ENCODE data around the gene TRAK2. TPM values are rescaled to one million over a fixed set of nuclear protein-coding genes. Genes with fewer than 3 reads are reported as not detected.

TRAK2 gene
- total and polyA plus RNA-seq, 8 donors = 46.3 to 54.7 (median 50.4) TPM

- DNase-seq (no peak), ATAC-seq (no peak)
- H3K27ac ChIP-seq = no peak overlapping the region
- no peak overlapping the region for H3K4me3 ChIP-seq
- TF ChIP-seq, protein P1, sequence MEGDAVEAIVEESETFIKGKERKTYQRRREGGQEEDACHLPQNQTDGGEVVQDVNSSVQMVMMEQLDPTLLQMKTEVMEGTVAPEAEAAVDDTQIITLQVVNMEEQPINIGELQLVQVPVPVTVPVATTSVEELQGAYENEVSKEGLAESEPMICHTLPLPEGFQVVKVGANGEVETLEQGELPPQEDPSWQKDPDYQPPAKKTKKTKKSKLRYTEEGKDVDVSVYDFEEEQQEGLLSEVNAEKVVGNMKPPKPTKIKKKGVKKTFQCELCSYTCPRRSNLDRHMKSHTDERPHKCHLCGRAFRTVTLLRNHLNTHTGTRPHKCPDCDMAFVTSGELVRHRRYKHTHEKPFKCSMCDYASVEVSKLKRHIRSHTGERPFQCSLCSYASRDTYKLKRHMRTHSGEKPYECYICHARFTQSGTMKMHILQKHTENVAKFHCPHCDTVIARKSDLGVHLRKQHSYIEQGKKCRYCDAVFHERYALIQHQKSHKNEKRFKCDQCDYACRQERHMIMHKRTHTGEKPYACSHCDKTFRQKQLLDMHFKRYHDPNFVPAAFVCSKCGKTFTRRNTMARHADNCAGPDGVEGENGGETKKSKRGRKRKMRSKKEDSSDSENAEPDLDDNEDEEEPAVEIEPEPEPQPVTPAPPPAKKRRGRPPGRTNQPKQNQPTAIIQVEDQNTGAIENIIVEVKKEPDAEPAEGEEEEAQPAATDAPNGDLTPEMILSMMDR (IDR thresholded peaks at IDR 0.05) = no peak
- H3K4me1 ChIP-seq = peaks cover 2 to 12% of the 10 kb centered on the region in 2 donors
- H3K9me3 ChIP-seq = no peaks in the 10 kb centered on the region
- H3K27me3 ChIP-seq = no peaks in the 10 kb centered on the region
- intact Hi-C loops (cut with DNase I) = no loop called here
- H3K36me3 ChIP-seq = no peaks in the 10 kb centered on the region
These were observed 25.3 kb downstream of the TRAK2 start for GRCh38 chr2:201425952-201426351.

- H3K27ac ChIP-seq = no peak overlapping the region
These were observed 30.7 kb downstream of the TRAK2 start for GRCh38 chr2:201420442-201421113.

DNA sequence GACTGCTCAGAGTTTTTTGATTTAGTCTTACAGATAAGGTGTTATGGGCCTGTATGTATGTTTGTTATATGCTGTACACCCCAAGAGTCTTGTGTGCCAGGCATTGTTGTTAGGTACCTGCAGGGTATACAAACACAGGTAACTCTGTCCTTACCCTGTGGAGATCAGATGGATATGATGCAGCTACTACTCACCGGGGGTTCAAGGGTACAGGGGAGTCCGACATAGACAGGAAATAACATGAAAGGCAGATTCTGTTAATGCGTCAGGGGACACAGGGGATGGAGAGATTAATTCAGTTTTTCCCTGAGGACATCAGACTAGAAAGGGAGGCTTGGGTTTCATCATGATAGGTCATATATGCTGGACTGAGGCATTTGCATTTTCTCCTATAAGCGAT, 31.3 kb downstream of the TRAK2 start:
- Histone ChIP-seq H3K4me1 (peaks cover under 1 to 14% of the 10 kb centered on the region in 2 donors), H3K4me3 (no peak overlapping the region), H3K9me3 (no peaks in the 10 kb centered on the region), H3K27me3 (no peaks in the 10 kb centered on the region), H3K36me3 (no peaks in the 10 kb centered on the region), H3K27ac (no peak overlapping the region)
- ATAC-seq (no peak), DNase-seq (no peak)
- TF ChIP-seq, protein P1 (IDR thresholded peaks at IDR 0.05) = no peak
- intact Hi-C loops (cut with DNase I) = no loop called here

More at GRCh38 chr2:201420442-201421113, 30.7 kb downstream of the TRAK2 start:
- H3K4me1 ChIP-seq = peaks cover 2 to 17% of the 10 kb centered on the region in 2 donors
- no peak overlapping the region for H3K4me3 ChIP-seq
- H3K9me3 ChIP-seq = no peaks in the 10 kb centered on the region
- ATAC-seq (no peak), DNase-seq (no peak)
- intact Hi-C loops (cut with DNase I) = no loop called here
- TF ChIP-seq, protein P1 (IDR thresholded peaks at IDR 0.05) = no peak
- H3K36me3 ChIP-seq = no peaks in the 10 kb centered on the region
- H3K27me3 ChIP-seq = no peaks in the 10 kb centered on the region

- peaks cover 5 to 11% of the 10 kb centered on the region in 2 donors for H3K4me1 ChIP-seq
- H3K27me3 ChIP-seq = no peaks in the 10 kb centered on the region
- TF ChIP-seq, protein P1 (IDR thresholded peaks at IDR 0.05) = peak in 1 of 2 donors; percentile 18
- H3K9me3 ChIP-seq = no peaks in the 10 kb centered on the region
- no peak overlapping the region for H3K4me3 ChIP-seq
- H3K36me3 ChIP-seq = no peaks in the 10 kb centered on the region
- intact Hi-C loops (cut with DNase I) = no loop called here
- DNase-seq (no peak), ATAC-seq (peak; percentile 71)
- no peak overlapping the region for H3K27ac ChIP-seq
These were observed 32.1 kb downstream of the TRAK2 start for GRCh38 chr2:201419057-201419635.

DNA sequence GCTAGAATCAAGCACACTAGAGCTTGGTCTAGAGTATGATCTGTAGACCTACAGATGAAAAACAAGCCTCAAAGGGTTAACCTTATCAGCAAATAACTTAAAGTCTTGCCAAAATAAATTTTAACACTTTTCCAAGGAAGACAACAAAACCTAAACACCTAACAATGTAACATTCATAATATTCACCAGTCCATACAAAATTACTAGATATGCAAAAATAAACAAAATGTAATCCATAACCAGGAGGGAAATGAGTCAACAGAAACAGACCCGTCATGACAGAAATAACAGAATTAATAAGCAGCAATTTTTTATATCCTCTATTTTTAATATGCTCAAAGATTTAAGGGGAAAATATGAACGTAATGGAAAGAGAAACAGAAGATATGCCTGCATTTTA, 36.1 kb downstream of the TRAK2 start:
- Histone ChIP-seq H3K4me1 (peaks cover 7 to 22% of the 10 kb centered on the region in 2 donors), H3K9me3 (no peaks in the 10 kb centered on the region), H3K27ac (no peak overlapping the region), H3K36me3 (no peaks in the 10 kb centered on the region), H3K27me3 (no peaks in the 10 kb centered on the region), H3K4me3 (no peak overlapping the region)
- ATAC-seq (no peak), DNase-seq (no peak)
- TF ChIP-seq, protein P1 (IDR thresholded peaks at IDR 0.05) = no peak
- intact Hi-C loops (cut with DNase I) = no loop called here

Measured in left lung (tissue), 10 donors.